ENCODE data around the gene APIP. TPM values are rescaled to one million over a fixed set of nuclear protein-coding genes. Genes with fewer than 3 reads are reported as not detected.
"Not testable (repeated sequence)": the region's sequence is repeated elsewhere in the genome, so short reads cannot be mapped to it uniquely, and the experiment has no call there.

APIP gene
- total RNA-seq, 1 donor from 2014 or later: 16.5 TPM

DNA sequence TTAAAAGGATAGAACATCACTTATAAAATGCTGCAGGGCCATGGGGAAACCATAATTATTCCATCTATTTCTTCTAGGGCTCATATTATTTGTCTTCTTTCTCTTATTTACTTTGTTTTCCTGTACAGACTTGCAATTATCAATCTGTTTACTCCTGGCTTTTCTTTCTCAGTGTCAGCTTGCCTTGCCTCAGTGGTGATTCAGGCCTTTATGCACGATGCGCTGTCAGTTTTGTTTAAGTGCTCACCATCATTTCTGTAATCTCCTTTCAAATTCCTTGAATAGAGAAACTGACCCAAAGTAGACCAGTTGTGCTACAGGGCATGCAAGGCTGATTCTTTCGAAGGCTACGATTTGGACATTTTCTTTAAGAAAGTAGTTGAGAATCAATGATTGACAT lies 5.0 kb upstream of the APIP start:
- Histone ChIP-seq H3K27me3 (ENCODE audit: control insufficient read depth, insufficient read depth, low read length) (no peaks in the 10 kb centered on the region), H3K4me3 (ENCODE audit: low read depth, low read length) (no peak overlapping the region), H3K36me3 (ENCODE audit: control insufficient read depth, insufficient read depth, low read length) (no peaks in the 10 kb centered on the region)
- TF ChIP-seq, protein P1, sequence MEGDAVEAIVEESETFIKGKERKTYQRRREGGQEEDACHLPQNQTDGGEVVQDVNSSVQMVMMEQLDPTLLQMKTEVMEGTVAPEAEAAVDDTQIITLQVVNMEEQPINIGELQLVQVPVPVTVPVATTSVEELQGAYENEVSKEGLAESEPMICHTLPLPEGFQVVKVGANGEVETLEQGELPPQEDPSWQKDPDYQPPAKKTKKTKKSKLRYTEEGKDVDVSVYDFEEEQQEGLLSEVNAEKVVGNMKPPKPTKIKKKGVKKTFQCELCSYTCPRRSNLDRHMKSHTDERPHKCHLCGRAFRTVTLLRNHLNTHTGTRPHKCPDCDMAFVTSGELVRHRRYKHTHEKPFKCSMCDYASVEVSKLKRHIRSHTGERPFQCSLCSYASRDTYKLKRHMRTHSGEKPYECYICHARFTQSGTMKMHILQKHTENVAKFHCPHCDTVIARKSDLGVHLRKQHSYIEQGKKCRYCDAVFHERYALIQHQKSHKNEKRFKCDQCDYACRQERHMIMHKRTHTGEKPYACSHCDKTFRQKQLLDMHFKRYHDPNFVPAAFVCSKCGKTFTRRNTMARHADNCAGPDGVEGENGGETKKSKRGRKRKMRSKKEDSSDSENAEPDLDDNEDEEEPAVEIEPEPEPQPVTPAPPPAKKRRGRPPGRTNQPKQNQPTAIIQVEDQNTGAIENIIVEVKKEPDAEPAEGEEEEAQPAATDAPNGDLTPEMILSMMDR (IDR thresholded peaks at IDR 0.05; ENCODE audit: insufficient read depth, low read length, poor library complexity, severe bottlenecking): no peak
- no peak for DNase-seq (ENCODE audit: low read depth)

DNA sequence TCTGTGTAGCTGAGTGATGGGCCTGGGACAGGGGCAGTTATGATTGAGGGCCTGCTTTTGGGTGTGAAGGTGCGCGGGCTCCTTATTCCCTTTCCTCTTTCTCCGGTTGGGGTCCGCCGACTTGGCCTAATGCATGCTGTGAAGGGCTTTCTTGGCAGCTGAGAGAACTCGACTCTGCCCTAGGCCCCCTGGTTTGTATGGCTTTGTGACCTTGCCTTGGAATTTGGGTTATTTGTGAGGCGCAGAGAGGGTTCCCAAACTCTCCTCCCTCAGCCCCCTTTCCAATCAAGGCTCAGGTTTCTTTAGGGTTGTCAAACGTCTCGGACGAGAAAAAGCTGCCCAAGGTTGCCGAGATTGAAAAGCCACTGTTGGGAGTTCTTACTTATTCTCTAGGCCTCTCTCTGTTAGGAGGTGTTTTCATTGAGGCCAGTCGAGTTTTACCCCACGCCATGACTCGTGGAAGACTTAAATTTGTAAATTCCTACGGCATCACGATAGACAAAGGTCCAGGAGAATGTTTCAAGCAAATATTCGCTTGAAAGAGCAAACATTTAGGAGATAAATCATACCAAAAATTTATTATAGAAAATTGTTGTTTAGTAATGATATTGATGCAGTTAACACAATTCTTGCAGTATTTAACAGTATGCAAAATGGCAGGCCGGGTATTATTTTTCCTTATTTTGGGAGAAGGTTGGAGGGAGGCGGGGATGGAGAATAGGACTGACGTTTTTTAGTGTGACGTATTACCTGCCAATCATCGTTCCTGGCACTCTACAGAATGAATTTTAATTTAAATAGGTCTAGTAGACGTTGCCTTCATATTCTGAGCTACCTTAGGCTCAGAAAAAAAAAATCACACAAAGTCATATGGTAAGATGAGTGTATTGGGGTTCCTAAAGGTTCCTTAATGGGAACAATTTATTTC lies 928 bp upstream of the APIP start:
- DNase-seq (ENCODE audit: low read depth): no peak

DNA sequence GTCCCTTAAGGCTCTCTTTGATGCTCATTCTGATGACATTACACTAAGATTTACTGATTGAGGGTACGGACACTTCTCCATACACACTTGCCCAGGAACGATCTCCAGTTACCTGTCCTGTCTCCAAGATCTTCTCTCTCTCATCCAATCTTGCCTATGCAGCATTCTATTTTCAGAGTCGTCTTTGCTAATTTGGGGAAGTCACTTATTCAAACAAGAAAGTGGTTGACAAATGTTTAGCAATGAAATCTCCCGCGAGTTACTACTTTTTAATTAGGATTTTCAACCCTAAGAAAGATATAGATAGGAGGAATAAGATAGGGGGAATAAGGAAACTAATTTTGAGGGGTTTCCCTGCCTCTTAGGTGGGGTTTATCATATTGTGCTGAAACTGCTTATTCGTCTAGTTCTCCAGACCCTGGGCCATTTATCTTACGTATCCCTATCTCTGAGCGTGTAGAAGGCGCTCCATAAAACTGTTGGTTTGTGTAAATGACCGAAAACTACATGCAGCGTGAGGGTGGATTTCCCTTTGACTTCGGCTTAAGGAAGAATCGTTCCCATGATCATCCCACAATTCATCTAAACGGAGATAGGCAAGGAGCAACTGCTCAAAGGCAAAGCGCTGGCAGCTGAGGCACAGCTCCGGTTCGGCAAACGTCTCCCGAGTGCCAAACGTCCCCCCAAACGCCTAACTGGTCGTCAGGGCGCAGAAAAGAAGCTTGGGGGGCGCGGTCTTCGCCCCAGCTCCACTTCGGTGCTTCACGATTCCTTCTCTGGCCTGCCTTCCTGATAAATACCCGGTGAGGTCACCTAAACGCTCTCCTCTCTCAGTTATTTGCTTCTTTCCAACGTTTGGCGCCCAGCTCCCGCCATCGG lies 804 bp downstream of the APIP start:
- peak overlapping the region; percentile 59 for H3K4me3 ChIP-seq (ENCODE audit: low read depth, low read length)
- no peak for DNase-seq (ENCODE audit: low read depth)
- no peaks in the 10 kb centered on the region for H3K27me3 ChIP-seq (ENCODE audit: control insufficient read depth, insufficient read depth, low read length)
- no peaks in the 10 kb centered on the region for H3K36me3 ChIP-seq (ENCODE audit: control insufficient read depth, insufficient read depth, low read length)
- TF ChIP-seq, protein P1 (IDR thresholded peaks at IDR 0.05; ENCODE audit: insufficient read depth, low read length, poor library complexity, severe bottlenecking): no peak

More for the DNA sequence above, 928 bp upstream of the APIP start:
- no peaks in the 10 kb centered on the region for H3K36me3 ChIP-seq (ENCODE audit: control insufficient read depth, insufficient read depth, low read length)
- TF ChIP-seq, protein P1 (IDR thresholded peaks at IDR 0.05; ENCODE audit: insufficient read depth, low read length, poor library complexity, severe bottlenecking): no peak
- peak overlapping the region; percentile 55 for H3K4me3 ChIP-seq (ENCODE audit: low read depth, low read length)
- H3K27me3 ChIP-seq (ENCODE audit: control insufficient read depth, insufficient read depth, low read length): no peaks in the 10 kb centered on the region

DNA sequence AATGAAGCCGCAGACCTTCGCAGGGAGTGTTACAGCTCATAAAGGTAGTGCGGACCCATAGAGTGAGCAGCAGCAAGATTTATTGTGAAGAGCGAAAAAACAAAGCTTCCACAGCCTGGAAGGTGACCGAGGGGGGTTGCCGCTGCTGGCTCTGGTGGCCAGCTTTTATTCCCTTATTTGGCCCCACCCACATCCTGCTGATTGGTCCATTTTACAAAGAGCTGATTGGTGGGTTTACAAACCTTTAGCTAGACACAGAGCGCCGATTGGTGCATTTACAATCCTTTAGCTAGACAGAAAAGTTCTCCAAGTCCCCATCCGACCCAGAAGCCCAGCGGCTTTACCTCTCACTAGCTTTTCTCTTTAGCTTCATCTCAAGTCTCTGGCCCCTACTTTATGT lies 2.6 kb downstream of the APIP start:
- not testable (repeated sequence) for H3K4me3 ChIP-seq (ENCODE audit: low read depth, low read length); DNase-seq (ENCODE audit: low read depth); H3K36me3 ChIP-seq (ENCODE audit: control insufficient read depth, insufficient read depth, low read length); H3K27me3 ChIP-seq (ENCODE audit: control insufficient read depth, insufficient read depth, low read length)

DNA sequence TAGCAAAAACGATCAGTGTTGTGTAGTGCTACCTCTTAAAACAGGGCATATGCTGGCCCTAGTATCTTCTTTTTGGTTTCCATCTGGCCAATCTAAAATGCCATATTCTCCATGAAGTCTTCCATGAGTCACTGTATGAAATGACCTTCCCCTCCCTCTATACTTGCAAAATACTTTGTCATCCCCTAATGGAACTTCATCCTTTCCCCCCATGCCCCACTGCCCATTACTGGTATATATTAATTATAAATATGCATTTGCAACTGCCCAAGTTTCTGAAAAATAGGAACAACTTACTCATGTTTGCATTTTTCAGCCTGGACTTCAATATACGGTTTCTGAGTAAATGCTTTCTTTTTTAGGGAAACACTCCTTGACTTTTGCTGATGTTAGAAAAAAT lies 4.5 kb downstream of the APIP start:
- Histone ChIP-seq H3K27me3 (ENCODE audit: control insufficient read depth, insufficient read depth, low read length) (no peaks in the 10 kb centered on the region), H3K4me3 (ENCODE audit: low read depth, low read length) (no peak overlapping the region), H3K36me3 (ENCODE audit: control insufficient read depth, insufficient read depth, low read length) (no peaks in the 10 kb centered on the region)
- TF ChIP-seq, protein P1 (IDR thresholded peaks at IDR 0.05; ENCODE audit: insufficient read depth, low read length, poor library complexity, severe bottlenecking): no peak
- DNase-seq (ENCODE audit: low read depth): no peak

DNA sequence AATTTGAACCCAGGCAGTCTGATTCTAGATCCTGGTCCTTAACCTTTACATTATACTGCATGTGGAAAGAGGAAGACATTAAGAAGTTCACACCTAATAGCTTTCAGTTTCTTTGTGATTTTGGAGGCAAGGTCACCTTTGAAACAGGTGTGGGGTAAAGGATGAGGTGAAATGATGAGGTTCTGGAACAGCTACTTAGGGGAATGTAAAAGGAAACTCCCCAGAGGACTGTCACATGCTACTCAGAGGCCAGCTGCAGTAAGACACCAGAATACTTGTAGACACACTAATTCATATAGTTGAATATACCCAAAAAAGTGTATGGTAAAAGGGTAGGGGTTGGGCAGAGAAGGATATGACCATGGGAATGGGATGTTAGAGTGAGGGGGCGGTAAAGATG lies 5.4 kb downstream of the APIP start:
- Histone ChIP-seq H3K36me3 (ENCODE audit: control insufficient read depth, insufficient read depth, low read length) (no peaks in the 10 kb centered on the region), H3K27me3 (ENCODE audit: control insufficient read depth, insufficient read depth, low read length) (no peaks in the 10 kb centered on the region), H3K4me3 (ENCODE audit: low read depth, low read length) (no peak overlapping the region)
- no peak for DNase-seq (ENCODE audit: low read depth)
- TF ChIP-seq, protein P1 (IDR thresholded peaks at IDR 0.05; ENCODE audit: insufficient read depth, low read length, poor library complexity, severe bottlenecking): no peak

Data from kidney epithelial cell (primary cell).